GM18858 (cell line): Measurements from ENCODE around the gene IGFBP3.

ENCODE experiments used
- ATAC-seq: cut with Tn5 transposase; IDR thresholded peaks from one replicate; pipeline ENCODE4 v1.9.1; 2021; ENCODE audit not compliant: unreplicated experiment

Gene IGFBP3

GRCh38 chr7:45923290-45923689 is 2.2 kb upstream of the IGFBP3 start:
- ATAC-seq = no peak

DNA sequence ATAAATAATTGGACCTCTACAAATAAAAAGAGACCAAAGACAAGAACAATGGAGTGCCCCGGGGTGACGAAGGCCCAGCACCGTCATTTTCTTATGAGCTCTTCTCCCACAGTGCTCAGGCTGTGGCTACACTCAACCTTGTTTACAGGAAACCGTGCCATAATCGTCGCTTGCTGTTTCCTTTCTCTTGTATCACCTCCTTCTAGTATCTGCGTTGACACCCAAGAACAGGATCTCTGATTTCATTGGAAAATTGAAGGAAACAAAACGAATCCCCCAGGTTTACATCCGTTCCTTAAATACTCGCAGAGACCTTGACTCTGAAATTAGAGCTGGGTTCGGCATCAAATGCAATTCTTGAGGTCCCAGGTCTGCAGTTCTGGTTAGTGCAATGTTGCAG is 1.7 kb upstream of the IGFBP3 start:
- ATAC-seq = no peak

DNA sequence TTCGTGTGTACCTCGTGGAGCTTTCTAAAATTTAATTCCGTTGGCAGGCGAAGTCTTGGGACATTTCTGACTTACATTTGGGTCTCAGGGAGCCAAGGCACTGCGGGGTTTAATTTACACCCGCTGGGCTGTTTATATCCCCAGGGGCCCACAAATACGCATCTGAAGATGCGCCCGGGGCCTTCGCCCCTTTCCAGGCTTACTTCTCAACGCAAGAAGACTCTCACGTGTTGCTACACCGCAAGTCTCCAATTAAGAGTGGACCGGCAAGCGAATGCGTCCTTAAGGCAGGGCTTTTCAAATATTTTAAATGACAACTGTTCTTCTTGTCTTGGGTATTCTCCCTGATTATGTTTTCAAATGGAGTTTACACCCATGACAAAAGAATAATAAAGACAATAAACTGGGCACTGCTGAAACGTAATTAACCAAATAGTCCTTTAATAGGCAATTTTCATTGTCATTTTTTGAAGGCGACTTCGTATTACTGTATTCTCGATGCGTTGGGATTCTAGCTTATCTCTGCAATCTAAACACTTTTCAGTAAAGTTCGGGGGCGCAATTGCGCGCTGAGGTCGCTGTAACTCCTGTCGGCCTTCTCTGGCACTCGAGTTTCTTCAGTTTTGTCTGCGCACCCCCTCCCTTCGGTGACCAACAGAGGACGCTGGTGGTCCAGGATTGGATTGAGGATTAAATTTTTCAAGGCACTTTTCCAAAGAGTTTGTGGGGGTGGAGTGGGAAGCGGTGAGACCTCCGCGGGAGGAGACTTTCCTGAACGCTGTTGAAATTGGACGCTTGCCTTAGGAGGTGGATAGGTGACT is 837 bp upstream of the IGFBP3 start:
- ATAC-seq = no peak

DNA sequence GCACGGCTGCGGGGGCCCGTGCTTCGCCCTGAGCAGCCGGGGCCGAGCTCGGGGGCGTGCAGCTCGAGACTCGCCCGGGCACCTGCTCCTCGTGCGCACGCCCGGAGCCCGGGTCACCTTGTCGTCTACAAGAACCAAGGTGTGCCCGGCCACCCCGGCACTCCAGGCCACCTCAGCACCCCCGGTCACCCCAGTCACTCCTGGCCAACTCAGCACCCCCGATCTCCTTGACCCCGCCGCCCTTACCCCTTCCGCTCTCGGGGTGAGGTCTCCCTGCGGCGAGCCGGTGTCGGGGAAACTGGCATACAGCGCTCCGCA is 268 bp upstream of the IGFBP3 start:
- ATAC-seq = no peak

GRCh38 chr7:45919993-45920459 is 1.0 kb downstream of the IGFBP3 start:
- no peak for ATAC-seq

DNA sequence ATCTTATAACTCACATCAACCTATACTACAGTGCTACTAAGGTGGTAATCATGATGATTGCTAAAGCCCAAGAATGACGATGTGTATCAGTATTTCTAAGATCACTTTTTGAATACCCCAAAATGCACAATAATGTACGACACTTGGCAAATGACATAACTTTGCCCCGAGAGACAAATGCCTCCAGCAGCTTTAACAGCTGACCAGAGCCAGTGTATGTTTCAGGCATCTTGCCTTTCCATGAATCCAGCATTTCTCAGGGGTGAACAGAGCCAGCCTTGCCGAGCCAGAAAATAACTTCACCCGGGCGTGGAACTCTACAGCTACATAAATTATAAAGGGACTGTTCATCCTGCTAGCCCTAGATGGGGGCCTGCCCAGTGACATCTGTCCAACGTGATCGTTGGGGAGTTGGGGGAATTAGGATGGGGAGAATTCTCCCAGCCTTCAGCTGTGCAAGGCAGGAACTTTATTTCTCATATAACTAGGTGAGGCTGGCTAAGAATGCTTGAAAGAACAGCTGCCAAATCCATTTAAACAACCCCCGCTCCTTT is 1.8 kb downstream of the IGFBP3 start:
- no peak for ATAC-seq

- ATAC-seq = no peak
Observed at GRCh38 chr7:45918556-45918955, 2.5 kb downstream of the IGFBP3 start.

DNA sequence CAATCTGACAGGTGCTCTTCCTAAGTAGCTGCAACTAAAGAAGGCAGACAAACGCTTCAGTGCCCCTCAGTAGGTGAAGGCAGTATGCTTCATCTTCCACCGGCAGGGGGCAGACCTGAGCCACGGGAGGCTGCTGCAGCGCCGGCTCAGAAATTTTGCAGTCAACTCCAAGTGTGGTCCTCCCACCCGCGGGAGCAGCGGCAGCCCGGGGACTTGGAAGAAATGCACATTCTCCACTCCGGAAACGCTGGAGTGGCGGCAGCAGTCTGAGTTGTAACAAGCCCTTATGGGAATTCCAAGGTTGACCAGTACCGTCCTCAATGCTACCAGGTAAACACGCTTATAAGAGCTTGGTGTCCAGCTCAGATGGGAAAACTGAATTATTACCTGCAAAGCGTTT is 3.4 kb downstream of the IGFBP3 start:
- peak; percentile 70 for ATAC-seq

DNA sequence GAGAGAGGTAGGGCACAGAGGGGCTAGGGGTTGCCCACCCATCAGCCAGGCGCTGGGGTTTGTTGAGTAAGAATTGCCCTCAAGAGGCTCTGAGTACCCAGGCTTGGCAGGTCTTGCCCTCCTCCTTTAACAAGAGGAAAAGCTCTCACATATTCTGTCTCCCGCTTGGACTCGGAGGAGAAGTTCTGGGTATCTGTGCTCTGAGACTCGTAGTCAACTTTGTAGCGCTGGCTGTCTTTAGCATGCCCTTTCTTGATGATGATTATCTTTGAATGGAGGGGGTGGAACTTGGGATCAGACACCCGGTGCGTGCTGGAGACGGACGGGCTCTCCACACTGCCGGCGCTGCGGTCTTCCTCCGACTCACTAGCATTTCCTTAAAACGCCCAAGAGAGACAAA is 4.0 kb downstream of the IGFBP3 start:
- ATAC-seq = no peak

GRCh38 chr7:45915606-45916005 is 5.5 kb downstream of the IGFBP3 start:
- ATAC-seq = no peak

- ATAC-seq = no peak
Observed at GRCh38 chr7:45914911-45915310, 6.2 kb downstream of the IGFBP3 start.

DNA sequence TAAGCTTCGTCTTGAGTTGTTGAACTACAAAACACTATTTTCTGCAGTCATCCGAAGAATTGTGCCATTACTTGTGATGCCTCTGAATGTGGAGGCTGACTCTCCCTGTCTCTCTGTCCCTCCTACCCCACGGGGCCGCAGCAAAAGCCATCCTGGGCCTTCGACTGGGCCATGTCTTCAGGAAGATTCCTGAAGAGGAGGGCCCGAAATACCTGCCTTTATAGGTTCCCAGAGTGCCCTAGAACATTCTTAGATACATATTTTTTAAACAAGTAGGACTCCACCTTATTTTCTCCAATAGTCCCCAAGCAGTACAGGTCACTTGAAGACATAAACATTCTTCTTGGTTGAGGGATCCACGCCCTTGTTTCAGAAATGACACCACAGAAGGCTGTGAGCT is 8.1 kb downstream of the IGFBP3 start:
- no peak for ATAC-seq

DNA sequence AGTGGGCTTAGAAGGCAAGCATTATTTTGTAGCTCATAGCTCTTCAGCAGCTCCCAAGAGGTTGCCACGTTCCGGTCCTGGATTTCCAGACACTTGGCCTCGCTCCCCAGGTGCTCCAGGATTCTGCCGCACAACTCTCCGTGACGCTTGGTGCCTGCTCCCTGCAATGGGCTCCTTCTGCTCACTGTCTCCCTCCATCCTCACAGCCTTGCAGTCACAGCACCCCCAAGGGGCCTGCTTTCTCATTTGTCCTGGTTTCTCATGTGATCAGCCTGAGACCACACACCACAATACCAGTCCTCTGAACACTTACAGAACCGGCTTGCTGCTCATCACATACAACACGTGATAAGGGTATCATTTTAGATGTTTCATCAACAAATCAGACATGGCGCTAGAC is 9.8 kb downstream of the IGFBP3 start:
- ATAC-seq = no peak

- ATAC-seq = no peak
Observed at GRCh38 chr7:45910855-45911254, 10.2 kb downstream of the IGFBP3 start.

- no peak for ATAC-seq
Observed at GRCh38 chr7:45909561-45909960, 11.5 kb downstream of the IGFBP3 start.

DNA sequence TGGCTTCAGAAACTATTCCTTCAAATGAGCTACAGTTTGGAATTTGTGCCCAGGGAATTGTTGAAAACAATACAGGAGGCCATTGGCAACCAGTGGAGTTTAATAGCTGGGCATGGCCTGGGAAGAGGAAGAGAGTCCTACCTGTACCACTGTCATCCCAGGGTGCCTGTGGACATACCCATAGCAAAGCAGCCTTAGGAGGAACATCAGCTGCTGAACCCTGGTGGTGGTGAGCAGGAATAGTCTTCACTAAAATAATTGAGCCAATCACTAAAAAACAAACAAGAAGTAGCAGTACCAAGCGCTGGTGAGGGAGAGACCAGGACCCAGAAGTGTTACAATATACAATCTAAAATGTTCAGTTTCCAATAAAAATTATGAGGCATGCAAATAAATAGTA is 18.3 kb downstream of the IGFBP3 start:
- ATAC-seq = no peak

DNA sequence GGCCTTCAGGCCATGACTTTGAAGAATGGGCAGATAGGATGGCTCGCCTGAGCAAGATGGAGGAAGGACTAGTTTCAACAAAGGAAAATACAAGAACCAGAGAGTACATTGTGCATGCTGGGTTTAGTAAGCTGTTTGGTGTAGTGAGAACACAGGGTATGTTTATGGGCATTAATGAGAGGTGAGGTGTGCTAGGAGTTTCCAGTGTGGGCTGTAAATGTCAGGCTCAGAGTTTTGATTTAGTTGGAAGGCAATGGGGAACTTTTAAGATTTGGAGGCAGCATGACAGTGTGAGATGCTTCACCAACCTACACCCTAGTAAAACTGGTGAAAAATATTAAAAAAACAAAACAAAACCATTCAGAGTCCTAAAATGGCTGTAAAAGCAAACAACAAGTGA is 19.5 kb downstream of the IGFBP3 start:
- no peak for ATAC-seq

GRCh38 chr7:45898222-45898621 is 22.9 kb downstream of the IGFBP3 start:
- ATAC-seq = no peak

- no peak for ATAC-seq
Observed at GRCh38 chr7:45897042-45897690, 23.9 kb downstream of the IGFBP3 start.

GRCh38 chr7:45894665-45895062 is 26.4 kb downstream of the IGFBP3 start:
- no peak for ATAC-seq

DNA sequence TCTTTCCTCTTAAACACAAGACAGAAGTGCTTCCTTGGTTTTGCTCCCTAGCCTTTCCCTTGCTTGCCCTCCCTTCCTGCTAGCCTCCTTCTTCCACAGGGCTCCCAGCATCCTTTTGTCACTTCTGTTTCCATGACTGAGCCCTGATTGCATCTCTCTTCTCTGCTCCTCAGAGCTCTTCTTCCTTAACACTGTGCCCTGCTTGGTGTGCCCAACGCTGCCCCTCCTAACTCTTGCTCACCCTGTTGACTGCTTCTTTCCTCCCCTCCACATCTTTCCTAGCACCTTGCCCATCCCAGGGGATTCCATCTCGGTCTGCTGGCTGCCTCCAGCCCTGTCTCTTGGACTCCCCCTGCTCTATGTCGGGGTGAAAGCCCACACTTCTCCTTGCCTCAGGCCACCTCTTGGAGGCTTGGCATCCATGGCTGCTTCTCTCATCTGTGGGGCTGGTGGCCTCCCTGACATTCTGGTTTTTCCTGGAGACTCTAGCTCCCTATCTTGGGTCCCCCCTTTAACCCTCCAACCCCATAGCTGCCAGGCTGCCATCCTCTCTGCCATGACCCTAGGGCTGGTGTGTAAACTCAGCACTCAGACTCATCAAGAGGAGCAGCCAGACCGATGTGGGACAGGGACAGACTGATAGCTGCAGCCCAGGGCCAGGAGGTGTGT is 26.9 kb downstream of the IGFBP3 start:
- no peak for ATAC-seq
